Measurements from ENCODE around the gene ETV6.

ETV6 gene

DNA sequence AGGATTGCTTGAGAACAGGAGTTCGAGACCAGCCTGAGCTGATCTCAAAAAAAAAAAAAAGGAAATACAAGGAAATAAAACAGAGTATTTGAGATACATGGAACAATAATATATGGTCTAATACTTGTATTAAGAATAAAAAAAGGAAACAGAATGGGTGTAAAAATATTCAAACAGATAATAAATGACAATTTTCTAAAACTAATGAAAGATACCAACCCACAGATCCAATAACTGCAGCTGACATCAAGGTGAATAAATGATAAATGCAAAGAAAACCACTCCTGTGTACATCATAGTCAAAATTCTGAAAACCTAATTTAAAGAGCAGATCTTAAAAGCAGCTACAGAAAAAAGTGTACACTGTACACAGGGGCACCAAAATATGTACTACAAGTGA is 4.1 kb upstream of the ETV6 start:
- no peak for DNase-seq (ENCODE audit: low spot score)

GRCh38 chr12:11648514-11649412 is 711 bp upstream of the ETV6 start:
- DNase-seq (ENCODE audit: low spot score): peak; percentile 91

GRCh38 chr12:11650286-11651281 is 1.1 kb downstream of the ETV6 start:
- no peak for DNase-seq (ENCODE audit: low spot score)

DNA sequence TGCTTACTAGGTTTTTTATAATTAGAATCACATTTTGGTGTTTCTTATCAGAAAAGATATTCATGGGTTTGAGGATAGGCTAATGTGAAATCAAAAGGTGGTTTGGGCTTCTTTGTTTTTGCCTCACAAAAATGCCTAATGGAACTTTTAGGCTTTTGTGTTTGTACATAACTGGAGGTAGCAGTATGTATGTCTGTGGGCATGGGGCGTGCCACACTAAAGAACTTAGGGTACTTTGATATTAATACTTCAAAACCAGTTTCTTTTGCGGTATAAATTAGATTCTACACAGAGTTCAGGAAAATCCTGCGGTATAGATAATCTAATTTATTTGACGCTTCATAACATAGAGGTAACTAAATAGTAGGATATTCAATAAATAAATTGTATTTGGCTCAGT is 1.9 kb downstream of the ETV6 start:
- no peak for DNase-seq (ENCODE audit: low spot score)

DNA sequence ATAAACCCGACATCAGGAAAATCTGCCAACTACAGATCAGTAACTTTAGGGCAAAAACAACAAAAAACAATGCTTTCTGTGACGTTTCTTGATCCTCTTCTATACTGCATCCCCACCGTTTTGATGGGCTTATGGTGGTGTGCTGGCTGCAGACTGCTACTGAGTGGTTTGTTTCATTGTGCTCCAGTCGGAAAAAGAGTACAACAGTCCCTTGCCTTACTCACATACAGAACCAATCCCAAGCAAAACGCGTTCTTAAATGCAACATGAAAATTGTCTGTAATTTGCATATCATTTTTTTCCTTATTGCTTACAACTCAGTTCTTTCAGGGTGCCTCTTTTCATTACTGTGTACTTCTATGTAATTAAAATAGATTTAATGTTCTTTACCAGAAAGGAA is 2.3 kb downstream of the ETV6 start:
- DNase-seq (ENCODE audit: low spot score): no peak

DNA sequence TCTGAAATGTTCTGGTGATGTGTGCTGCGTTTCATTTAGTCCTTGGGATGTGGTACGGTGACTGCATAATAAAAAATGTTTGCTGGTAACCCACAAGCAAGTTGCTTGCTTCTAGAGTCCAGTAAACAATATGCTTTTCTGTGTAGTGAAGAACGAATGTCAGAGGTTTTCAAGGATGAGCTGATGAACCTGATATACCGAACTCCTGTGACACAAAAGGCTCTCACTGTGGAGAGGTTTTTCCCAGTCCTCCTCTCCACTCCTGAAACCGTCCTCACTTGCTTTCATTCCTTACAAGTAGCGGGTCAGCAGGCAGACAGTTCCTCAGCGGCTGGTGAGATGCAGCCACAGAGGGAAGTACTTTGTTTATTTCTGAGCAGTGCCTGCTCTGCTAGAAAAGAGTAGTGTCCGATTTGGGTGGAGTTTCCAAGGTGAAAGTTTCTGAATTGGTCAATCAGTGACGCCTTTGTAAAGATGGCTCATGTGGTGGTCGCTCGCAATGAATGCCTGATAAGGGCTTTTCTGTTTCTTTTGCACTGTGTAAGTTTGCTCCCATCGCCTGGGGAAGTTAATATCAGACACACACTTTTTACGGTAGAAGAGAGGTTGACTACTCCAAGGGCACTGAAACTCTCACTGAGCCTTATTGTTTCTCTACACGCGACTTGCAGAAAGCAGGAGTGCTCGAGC is 3.0 kb downstream of the ETV6 start:
- no peak for DNase-seq (ENCODE audit: low spot score)

DNA sequence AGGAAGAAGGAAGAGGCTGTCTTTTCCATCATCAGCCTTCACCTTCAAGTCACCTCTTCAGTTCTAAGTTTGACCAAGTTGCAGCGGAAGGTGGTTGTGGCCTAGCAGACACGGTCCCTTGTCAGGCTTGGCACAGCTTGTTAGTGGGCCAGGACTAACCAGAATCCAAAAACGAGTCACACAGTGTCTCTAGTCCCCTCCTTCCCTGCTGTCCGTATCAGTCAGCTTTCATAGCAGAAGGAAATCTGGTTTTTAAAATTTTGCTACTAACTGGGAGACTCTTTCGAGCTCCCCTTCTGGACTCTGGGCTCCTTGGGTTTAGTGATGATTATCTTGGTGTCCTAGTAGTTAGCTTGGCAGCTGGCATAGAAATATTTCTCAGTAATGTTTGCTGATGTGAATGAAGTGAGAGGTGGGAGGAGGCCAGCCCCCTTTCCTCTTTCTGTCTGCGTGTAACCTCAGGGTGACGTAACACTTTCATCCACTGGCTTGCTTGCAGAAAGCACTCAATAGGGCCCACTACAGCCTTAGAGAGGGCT is 3.8 kb downstream of the ETV6 start:
- no peak for DNase-seq (ENCODE audit: low spot score)

GRCh38 chr12:11654338-11654737 is 4.9 kb downstream of the ETV6 start:
- DNase-seq (ENCODE audit: low spot score): no peak

GRCh38 chr12:11654802-11655201 is 5.3 kb downstream of the ETV6 start:
- DNase-seq (ENCODE audit: low spot score): no peak

DNA sequence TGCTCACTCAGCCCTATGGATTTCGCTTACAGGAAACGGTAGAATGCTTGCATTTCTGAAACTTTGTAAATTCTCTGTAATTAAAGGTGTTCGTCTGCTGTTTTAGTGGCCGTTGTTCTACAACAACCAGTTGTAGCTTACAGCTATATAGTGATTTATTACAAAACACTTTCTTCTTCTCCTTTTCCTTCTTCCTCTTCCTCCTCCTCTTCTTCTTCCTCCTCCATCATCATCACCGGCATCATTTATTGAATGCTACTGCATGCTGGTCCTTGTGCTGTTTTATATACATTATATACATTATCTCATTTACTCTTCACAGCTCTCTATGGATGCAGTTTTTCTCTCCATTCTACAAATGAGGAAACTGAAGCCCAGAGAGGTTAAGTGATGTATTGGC is 6.4 kb downstream of the ETV6 start:
- DNase-seq (ENCODE audit: low spot score): no peak

- no peak for DNase-seq (ENCODE audit: low spot score)
Measured at GRCh38 chr12:11656550-11656949, 7.1 kb downstream of the ETV6 start.

DNA sequence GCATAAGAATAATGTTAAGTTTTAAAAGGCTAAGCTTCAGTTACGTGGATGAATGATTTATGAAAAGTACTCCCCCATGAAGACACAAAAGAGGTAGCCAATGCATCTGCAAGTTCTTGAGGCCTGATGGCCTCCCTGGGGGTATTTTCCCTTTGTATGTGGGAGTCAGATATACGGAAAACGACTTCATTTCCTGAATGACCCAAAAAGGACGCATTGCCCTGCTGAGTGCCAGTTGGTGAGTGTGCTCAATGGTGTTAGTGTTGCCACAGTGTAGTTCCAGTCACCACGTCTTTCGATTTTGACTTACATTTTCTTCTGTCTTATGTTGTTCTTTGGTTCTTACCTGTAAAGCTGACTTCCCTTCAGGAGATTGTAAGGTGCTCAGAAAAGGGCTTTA is 8.0 kb downstream of the ETV6 start:
- no peak for DNase-seq (ENCODE audit: low spot score)

DNA sequence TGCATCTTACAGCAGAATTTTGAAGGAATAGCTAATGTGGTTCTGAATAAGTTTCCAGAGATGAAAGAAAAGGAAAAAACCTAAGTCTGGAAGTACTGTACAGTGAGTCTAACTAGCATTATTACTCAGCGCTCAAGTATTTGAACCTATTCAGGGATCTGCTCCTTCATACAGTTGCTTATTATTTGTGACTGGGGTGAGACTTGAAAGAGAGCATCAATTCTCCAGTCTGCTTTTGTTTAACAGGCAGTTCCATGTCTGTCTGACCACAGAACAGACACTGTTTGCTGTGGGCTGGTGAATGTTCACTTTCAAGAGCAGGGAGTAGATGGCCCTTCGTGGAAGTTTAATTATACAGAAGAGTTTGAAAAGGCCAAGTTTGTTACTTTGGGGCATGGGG is 9.3 kb downstream of the ETV6 start:
- DNase-seq (ENCODE audit: low spot score): no peak

DNA sequence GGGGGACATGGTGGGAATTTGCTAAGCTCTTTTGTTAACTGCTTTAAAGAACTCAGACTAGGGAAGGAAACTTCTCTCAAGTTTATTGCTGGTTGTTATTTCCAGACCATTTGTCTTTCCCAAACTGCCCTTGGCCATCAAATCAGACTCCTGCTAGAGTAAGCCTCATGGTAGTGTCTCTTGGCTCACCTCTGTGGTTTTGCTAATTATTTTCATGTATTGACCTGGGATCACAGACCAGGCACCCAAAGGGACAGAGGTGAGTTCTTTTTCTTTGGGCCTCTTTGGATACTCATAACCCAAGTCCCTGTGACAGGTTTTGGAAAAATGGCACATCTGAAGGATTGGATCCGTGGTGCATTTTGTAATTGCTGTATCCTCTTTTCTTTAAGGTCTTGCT is 11.2 kb downstream of the ETV6 start:
- DNase-seq (ENCODE audit: low spot score): no peak

DNA sequence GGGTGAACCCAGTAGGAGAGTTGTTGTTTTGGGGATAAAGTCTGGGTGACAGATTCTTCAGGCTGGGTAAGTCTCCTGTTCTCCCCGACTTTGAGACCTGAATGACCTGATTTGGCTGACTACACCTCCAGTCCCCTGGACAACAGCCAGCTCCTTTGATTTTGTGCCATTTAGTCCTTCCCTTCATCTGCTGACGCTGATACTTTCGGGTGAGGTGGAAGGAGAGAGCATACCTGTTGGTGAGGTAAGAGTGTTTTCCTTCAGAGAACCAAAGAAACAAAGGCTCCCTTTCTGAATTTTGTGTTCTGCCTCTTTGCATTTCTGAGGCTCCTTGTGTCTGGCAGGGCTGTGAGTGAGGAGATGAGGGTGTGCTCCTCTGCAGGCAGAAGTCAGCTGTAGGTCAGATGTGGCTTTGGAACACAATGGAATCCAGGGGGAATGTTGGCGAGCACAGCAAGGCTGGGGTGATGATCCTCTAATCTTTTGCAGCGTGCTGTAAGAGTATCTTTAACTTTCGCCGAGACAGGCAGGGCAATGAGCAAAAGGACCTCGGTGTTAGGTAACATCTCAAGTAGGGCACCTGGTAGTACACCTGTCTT is 12.1 kb downstream of the ETV6 start:
- DNase-seq (ENCODE audit: low spot score): no peak

DNA sequence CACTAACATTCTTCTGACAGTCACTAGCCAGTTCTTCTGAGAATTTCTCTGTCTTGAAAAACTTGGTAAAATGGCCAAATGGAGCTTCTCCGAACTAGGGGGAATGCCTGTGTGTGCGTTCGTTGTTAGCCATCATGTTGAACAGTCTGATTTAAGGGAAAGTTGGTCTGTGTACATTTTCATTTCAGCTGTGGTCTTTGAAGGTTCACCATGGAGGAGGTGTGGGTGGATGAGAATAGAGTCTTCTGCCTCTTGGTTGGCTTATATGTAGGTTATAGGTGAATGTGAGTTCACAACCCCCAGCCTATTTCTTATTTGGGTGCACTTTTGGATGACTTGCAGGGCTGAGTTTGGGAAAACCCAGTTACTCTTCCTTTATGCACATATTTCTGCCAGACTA is 12.9 kb downstream of the ETV6 start:
- DNase-seq (ENCODE audit: low spot score): no peak

- DNase-seq (ENCODE audit: low spot score): no peak
Measured at GRCh38 chr12:11663130-11663529, 13.7 kb downstream of the ETV6 start.

DNA sequence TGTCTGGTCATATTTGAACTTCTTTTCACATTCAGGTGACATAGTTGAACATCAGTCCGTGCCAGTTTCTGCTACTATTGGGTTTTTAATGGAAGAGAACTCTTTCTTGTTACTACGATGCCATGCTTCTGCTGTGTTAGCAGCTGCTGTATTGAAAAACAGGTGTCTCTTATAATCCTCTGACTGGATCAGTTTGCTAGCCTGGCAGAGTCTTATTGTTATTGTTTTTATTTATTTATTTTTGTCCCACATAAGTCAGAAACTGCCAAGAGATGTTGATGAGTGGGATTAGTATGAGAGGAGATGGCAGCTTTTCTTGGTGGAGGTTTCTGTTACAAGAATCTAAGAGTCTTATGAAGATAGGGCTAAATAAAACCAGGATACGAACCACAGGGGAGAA is 14.6 kb downstream of the ETV6 start:
- DNase-seq (ENCODE audit: low spot score): no peak

DNA sequence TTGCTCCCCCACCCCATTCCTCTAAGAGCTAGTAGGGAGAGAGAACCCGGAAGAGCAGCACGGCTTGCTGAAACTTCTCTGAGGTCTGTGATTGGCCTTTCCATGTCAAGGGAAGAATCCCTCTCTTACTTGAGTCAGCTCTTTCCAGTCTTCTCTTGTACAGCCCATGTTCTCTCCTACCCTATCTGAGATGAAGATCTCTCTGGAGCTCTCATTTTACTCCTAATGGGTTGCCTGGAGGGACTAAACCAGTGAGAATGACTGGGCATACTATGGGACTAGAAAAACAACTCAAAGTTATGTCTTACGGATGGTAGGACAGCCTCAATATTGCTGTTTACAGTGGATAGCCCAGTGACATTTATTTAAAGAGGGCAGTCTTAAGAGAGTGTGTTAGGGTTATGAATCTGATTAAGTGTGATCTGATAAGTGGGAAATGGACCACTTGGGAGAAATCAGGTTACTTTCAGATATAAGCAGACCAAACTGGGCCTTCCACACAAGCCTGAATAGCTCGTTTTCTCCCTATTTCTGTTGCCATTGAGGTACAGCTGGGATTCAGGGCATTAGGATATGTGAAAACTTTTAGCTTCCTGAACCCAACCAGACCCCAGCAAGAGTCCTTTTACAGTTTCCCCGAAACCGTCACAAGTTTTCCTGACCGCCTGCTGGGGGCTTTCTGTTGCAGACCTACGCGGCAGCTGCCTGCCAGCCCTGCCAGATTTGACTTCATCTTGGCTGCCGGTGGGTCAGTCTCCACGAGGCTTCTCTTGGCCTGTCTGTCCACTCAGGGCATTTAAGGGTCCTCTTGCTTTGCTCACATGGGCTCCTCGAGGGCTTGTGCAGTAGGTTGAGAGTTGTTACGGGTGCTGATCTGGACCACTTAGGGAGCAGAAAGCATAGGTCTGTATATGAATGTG is 16.9 kb downstream of the ETV6 start:
- DNase-seq (ENCODE audit: low spot score): no peak

- DNase-seq (ENCODE audit: low spot score): no peak
Measured at GRCh38 chr12:11667171-11667570, 17.7 kb downstream of the ETV6 start.

- no peak for DNase-seq (ENCODE audit: low spot score)
Measured at GRCh38 chr12:11668611-11669010, 19.1 kb downstream of the ETV6 start.

Data from LoVo (cell line).